GM21825 (cell line): ENCODE results near the gene MPRIP.
"Not testable (repeated sequence)": the region's sequence is repeated elsewhere in the genome, so short reads cannot be mapped to it uniquely, and the experiment has no call there.

Experiments
- ATAC-seq: cut with Tn5 transposase; IDR thresholded peaks from one replicate; pipeline ENCODE4 v1.9.1; 2021; ENCODE audit warnings: mild to moderate bottlenecking, moderate library complexity; ENCODE audit not compliant: unreplicated experiment

The MPRIP gene

DNA sequence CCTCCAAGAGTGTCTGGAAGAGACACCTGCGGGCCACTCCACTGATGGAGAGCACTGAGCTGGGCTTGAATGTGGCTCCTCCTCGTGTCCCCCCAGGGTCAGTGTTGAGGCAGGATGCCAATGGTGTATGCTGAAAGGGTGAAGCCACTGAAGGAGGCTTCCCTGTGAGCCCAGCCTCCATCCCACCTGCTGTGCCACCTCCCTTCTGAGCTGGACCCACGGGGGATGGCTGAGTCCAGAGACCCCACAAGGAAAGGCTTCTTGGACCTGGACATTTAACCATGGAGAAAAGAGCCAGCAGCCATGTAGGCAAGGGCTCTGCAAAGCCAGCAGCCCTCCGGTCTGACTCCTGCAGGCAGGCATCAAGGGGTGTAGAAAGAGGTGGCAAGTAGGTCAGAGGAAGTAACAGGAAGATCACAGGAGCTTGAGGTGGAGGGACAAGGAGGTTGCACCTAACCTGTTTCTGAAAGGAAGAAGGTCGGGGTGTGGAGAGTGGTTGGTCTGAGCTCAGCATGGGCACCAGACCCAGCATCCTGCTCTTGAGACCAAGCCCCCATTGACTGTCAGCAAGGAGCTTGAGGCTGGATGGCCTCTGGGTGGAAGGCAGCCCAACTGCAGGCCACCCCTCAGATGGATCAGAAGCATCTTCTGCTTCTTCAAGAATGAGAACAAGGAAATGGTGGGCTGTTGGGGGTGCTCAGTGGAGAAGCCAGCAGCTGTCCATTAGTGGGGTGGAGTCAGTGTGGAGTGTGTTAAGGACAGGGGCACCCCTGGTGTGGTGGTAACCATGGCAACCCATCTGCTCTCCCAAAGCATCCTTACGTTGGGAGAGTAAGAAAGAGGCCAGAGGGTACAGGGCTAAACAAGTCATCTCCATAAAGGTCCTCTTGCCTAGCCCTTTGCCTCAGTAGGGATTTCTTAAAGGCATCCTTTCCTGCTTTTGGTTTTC, 83.2 kb downstream of the MPRIP start:
- ATAC-seq: no peak

DNA sequence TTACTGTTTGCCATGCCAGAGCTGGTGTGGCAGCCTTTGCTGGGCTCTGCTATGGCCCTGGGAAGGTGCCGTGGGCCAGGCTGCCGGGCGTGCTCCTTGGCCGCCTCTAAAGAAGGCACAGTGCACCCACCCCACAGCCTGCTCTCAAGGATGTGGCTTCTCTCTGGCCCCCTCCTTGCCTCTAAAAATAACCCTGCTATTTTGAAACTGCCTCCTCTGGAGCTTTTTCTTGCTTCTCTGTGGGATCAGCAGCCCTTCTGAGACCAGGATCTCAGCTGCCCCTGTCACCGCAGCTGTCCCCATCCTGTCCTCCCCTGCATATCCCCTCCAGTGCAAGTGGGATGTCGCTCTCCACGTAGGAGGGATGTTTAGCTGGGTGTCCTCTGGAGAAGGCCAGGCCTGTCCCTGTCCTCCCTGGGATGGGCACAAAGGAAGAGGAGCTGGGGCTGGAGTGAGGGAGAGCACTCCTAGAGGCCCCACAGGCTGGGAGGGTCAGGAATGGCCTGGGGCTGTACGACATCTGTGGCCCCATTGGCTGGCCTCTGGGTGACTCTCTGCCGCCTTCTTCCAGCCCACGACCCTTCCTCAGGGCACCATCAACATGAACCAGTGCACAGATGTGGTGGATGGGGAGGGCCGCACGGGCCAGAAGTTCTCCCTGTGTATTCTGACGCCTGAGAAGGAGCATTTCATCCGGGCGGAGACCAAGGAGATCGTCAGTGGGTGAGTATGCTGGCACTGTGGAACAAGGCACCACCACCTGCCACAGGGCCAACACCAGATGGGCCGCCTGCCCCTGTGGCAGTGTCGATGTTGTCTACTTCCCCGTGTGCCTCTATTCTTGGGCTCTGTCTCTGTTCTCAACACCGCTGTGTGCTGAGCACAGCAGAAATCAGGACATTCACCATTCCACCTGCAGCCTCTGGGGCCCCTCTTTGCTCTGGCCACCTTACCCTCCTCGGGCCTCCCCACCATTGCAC, 84.2 kb downstream of the MPRIP start:
- ATAC-seq: no peak

DNA sequence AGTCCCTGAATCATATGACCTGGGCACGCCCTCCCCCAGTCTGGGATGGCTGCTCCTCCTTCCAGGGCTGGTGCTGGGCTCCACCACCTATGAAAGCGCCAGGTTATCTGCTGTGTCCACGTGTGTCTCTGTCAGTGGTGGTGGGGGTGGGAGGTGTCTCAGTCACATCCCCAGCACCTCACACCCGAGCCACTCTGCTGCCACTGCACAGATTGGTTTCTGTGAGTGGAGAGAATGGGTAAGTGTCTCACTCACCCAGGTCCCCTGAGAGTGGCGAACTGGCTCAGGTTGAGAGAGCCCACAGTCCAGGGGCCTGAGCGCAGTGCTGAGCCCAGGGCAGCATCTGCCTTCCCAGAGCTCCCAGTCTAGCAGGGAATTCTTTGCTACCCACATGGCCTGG, 84.9 kb downstream of the MPRIP start:
- ATAC-seq: no peak

DNA sequence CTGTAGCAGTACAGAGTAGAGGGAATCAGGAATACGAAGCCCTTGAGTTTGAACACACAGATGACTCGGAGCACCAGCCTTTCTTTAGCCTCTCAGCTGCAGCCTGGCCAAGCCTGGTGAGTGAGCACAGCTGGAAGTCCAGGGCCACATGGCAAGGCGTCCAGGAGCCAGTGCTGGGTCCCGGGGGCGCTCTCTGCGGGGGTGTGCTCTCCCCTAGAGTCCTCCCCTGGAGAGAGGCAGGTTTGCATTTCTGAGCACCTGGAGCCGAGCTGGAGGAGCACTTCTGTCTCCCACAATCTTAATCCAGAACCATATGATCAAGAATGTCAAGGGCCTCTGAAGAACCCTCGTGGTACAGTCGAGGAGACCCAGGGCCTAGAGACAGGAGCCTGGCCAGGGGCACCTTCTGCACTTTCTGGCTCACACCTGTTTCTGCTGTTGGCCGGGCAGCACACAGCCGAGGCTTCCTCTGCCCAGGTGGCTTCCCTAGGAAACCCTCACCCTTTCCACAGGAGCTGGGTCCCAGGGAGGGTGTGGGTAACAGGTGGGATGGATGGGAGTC, 85.6 kb downstream of the MPRIP start:
- no peak for ATAC-seq

DNA sequence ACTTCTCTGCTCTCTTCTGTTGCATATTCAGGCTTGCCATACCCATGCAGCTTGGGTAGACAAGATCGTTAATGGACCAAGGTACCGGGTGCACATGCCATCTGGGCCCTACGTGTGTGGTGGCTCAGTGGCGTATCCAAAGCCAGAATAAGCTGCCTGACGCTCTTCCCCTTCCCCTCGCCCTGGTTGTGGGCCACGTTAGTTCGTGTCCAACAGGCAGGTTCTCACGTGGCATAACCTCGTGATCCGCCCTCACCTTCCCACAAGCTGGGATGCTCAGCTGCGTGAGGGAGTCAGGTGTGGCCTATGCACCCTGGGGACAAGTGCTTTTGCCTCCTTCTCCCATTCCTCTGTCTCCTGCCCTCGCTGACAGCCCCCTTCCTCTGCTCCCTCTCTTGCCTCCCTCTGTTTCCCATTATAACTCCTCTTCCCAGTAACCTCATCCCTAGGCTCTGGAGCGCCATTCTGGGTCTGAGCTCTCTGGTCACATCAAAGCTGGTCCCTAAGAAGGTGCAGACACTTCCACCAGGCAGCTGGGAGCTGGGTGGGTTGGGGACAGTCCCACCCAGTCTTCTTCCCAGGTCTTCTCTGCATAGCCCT, 86.3 kb downstream of the MPRIP start:
- no peak for ATAC-seq

DNA sequence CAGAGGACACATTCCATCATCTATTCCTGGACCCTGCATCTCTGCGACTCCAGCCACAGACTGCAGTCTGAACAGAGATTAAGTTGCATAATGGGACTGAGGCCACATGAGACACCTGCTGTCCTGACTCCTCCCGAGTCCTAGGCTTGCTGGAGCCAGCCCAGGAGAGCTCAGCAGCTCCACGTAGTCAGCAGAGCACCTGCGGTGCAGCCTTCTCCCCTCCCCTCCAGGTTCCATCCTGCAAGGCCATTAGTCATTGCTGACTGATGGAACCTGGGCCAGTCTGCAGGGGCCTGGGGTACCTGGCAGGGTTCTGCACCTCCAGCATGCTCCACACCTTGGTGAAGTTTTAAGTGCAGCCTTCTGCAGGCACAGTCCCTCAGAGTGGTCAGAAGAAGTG, 87.2 kb downstream of the MPRIP start:
- no peak for ATAC-seq

DNA sequence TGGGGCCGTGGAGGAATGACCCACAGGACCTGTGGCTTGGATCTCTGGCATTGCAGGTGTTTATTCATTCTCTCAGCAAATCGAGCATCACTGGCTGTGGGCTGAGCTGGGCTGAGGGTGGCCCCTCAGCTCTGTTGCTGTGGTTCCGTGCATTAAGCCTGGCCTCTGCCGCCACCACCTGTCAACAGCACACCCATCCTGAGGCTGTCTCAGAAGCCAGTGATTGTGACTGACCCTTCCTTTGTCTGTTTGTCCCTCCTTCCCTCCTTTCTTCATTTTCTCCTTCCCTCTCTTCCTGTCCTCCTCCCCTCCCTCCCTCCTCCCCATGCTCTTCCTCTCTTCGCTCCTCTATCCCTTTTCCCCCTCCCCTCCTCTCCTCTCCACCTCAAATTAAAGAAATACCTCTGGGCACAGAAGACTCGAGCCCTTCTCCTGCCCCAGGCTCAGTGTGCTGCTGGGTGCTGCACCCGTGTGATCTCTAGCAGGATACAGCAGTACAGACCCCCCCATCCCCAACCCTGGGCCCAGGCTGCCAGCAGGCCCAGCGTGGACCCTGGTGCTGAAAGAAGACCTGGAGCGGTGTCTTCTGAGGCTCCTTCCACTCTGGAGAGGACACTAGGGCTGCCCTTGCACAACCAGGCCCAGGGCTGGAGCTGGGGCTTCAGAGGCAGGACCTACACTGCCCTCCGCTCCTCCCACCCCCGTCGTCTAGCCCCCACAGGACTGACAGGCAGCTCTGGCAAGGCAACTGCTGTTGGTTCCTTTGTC, 88.0 kb downstream of the MPRIP start:
- no peak for ATAC-seq

DNA sequence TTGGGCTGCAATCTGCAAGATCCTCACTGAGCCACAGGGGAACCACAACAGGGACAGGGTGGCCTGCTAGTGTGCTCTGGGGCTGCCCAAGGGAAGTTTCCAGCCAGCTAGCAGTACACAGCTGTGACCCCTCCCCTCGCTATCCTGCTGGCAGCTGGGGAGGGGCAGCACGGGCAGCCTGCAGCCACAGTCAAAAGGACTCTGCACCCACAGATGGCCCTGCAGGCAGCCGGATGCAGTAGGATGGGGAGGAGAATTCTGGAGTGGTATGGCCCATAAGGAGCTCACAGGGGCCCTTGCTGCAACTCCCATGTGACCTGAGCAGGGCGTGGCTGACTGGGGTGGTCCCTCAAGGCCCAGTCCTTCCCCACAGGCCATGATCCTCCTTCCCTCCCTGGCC, 89.6 kb downstream of the MPRIP start:
- no peak for ATAC-seq

DNA sequence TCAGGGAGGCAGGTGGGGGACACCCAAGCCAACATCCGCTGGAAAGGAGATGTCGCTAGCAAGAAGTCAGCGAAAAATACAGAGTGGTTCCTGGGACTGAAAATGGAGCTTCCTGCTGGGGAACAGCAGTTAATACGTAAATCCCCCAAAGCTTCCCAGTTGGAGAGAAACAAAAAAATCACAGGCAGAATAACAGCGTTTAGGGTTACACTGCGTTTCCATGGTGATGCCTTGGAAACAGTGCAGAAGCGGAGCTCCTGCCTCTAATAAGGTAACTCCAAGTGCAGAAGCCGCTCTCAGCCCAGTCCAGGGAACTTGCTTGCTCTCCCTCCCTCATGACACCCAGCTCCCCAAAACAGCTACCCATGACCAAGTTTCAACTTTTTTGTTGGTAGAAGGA, 90.5 kb downstream of the MPRIP start:
- no peak for ATAC-seq

DNA sequence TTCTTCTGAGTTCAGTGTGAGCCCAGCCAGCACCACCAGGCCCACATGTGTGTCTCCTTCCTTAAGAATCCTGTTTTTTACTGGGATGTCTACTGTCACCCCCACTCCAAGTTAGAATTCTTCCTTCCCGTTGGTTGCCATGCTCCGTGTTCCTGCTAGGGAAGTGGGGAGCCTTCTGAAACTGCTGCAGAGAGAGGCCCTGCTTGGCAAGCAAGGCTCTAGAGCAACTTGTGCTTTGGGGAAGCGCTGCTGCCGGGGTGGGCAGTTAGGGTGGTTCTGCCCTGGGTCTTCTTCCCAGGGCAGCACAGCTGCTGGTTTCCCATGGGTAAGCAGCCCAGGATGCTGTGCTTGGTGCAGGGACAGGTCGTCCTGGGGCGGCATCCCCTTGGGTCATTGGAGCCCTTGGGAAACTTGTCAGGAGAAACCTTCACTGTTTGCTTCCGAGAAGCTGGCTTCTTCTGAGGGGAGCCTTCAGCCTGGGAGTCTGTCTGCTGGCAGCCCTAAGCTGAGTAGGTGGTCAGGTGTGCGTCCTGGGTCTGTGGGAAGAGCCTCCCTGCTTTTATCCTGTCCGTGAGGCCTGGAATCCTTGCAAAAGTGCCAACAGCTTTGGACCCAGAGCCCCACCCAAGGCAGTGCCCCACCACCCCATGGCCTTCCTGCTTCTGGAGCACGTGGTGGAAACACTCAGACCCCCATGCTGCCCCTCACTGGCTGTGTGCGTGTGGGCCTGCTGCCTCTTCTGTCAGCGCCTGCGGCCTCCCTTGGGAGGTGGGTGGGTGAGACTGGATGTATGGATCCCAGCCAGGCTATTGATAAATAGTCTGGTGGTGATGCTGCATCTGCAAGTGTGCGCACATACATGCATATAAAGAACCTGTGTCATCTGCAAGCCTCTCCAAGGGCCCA, 92.0 kb downstream of the MPRIP start:
- no peak for ATAC-seq

DNA sequence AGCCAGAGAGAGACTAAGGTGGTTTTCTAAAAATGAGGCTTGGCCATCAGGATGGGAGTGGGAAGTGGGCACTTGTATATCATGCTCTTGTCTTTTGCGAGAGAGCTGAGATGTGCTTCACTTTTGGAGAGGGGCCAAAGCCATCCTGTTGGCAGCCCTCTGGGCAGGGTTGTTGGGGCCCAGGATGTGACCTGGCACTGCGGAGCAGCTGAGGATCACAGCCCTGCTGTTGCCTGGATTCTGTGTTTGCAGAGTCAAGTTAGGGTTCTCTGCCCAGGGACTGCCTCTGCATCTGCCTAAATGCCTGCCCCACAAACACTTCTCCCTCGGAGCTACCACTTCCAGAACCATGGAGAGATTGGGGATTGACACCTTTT, 92.7 kb downstream of the MPRIP start:
- no peak for ATAC-seq

DNA sequence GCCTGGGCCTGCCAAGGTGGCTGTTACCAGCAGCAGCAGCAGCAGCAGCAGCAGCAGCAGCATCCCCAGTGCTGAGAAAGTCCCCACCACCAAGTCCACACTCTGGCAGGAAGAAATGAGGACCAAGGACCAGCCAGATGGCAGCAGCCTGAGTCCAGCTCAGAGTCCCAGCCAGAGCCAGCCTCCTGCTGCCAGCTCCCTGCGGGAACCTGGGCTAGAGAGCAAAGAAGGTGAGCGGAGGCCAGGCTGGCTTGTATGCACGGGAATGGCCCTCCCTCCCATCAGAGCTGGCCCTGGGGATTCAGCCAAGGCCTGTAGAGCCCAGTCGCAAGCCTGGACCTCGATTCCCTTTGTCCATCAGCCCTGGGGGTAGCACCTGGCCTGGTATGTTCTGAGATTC, 94.0 kb downstream of the MPRIP start:
- ATAC-seq: not testable (repeated sequence)

DNA sequence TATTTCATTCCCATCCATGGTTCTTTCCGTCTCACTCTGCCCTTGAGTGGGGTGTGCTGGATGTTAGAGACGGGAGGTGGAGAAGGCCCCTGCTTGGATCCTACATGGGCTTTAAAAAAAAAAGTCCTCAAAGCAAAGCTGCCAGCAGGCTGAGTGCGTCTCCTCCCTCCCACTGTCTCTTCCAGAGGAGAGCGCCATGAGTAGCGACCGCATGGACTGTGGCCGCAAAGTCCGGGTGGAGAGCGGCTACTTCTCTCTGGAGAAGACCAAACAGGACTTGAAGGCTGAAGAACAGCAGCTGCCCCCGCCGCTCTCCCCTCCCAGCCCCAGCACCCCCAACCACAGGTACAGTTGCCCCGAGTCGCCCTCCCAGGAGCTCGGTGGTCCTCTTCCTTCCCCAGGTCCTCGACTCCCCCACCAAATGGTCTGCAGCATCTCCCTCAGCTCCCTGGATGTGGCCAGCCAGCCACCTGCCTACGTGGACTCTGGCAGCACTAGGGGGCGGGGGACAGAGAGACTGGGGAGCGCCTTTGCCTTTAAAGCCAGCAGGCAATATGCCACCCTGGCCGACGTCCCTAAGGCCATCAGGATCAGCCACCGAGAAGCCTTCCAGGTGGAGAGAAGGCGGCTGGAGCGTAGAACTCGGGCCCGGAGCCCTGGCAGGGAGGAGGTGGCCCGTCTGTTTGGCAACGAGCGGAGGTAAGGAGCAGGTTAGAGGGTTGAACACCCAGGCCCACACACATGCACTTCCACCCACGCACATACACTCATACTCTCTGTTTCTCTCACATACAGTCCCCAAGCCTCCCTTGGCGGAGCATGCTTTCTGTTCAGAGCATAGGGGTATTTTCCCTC, 95.7 kb downstream of the MPRIP start:
- ATAC-seq: no peak

DNA sequence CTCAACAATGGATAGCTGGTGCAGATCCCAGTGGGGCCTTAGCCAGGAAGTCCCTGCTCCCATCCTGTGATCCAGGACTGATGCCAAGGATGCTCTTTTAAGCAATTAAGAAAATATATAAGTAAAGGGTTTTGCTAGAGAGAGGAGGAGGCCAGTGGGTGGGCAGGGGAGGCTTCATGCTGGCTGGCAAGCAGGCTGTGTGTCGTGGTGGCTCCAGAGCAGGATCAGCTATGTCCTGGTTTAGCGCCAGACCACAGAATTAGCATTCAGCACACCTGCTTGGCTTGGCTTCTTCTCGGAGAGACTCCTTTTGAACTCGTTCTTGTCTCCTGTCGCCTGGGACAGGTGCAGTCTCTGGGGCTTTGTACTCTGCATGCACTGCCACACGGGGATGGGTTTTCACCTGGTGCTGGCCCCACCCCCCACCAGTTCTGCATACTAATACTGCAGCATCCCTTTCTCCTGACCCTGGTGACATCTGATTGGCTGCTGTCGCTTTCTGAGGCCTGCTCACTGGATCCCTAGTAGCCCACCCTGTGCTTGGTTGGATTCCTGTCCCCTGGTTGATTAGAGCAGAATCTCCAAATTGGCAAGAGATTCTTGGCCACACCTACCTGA, 97.8 kb downstream of the MPRIP start:
- no peak for ATAC-seq

DNA sequence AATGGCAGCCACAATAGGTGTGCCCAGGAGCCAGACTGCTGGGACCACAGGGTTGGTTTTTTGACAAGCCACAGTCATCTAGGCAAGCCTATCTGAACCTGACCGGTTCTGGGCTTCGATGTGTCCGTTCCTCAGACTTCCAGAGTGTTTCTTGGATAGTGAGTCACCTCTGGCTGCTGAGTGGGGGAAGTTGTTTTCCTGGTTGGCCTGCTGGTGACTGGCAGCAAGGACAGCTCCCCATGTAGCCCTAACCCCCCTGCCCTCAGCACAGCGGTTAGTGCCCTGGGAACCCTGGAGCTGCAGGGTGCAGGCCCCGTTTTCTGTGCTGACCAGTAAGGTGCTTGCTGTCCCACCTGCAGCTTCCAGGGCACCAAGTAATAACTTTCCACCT, 98.3 kb downstream of the MPRIP start:
- no peak for ATAC-seq

DNA sequence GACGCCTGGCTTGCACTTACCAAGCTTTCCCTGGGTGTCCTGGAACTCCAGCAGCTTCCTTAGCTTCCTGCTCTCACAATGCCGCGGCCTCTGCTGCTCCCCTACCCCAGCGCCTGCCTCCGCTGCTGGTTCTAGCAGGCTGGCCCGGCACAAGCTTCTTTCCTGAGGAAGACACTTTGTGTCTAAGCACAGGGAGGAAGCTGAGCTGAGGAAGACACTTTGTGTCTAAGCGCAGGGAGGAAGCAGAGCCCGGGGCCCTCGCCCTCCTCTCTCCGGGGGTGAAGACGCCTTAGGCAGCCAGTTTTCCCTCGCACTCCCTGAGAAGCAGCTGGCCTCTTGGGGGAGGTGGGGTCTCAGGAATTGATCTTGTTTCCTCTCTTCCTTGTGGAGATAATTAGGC, 99.0 kb downstream of the MPRIP start:
- ATAC-seq: no peak

DNA sequence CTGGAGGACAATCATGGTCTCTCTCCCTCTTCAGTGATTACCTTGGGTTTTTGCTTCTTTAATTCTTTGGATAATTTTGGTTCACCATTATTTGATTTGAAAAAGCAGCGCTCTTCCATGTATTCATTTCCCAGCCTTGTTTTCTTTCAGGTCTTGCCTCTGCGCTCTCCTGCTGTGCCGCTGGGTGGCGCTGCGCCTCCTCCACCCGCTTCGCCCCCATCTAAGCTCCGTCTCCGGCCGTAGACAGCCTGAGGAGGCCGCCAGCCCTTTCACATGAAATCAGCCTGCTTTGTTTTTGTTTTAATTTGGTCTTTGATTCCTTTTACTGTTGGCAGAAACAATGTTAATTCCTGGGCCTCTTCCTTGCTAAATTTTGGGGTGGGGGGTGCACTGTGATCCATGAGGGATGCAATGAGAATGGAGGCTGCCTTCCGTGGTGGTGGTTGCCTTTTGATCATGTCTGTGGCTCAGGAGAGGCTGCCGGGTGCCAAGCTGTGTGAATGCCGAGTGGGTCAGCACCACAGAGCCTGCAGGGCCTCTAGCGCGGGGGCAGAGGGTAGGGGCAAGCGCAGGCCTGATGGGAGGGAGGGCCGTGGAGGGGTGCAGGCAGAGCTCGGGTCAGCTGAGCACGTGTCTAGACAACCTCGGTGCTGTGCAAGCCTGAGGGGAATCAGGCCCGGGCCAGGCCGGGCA, 99.7 kb downstream of the MPRIP start:
- no peak for ATAC-seq
